AG10803 (cell line): ENCODE results near the gene ZDHHC22.

Experiments
- DNase-seq: peaks from one replicate; pipeline ENCODE4 v3.0.0; 2010; ENCODE audit warnings: low read depth
- H3K4me3 ChIP-seq: 2 replicates; pipeline ENCODE4 v1.5.1; 2011; ENCODE audit warnings: mild to moderate bottlenecking, low read length, control low read depth
- CTCF ChIP-seq: conservative IDR thresholded peaks from 2 replicates; pipeline ENCODE4 v1.5.1; 2011; ENCODE audit warnings: mild to moderate bottlenecking, low read length, control low read depth, inconsistent platforms

ZDHHC22 gene

DNA sequence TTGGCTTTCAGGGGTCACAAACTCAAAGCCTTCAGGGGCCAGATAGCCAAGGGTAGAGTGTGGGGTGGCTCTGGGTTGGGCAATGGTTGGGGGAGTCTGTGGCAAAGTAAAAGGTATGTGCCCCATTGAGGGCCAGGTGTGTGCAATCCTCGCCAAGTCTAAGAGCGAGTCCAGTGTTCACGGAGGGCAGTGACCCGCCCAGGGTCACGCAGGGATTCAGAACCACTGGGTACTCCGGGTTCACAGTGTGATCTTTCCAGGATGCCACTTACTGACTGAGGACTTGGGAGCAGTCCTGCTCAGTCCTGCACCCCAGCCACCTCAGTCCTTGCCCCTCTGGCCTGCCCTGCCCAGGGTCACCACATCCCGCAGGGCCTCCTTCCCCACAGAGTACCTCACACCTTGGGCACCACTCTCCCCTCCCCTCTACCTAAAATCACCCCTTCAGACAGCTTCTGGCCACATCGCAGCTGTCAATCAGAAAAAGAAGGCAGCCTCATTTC, 15.7 kb downstream of the ZDHHC22 start:
- H3K4me3 ChIP-seq = no peak overlapping the region
- DNase-seq = no peak
- TF ChIP-seq CTCF = no peak

GRCh38 chr14:77125281-77125801, 16.2 kb downstream of the ZDHHC22 start:
- TF ChIP-seq CTCF = no peak

DNA sequence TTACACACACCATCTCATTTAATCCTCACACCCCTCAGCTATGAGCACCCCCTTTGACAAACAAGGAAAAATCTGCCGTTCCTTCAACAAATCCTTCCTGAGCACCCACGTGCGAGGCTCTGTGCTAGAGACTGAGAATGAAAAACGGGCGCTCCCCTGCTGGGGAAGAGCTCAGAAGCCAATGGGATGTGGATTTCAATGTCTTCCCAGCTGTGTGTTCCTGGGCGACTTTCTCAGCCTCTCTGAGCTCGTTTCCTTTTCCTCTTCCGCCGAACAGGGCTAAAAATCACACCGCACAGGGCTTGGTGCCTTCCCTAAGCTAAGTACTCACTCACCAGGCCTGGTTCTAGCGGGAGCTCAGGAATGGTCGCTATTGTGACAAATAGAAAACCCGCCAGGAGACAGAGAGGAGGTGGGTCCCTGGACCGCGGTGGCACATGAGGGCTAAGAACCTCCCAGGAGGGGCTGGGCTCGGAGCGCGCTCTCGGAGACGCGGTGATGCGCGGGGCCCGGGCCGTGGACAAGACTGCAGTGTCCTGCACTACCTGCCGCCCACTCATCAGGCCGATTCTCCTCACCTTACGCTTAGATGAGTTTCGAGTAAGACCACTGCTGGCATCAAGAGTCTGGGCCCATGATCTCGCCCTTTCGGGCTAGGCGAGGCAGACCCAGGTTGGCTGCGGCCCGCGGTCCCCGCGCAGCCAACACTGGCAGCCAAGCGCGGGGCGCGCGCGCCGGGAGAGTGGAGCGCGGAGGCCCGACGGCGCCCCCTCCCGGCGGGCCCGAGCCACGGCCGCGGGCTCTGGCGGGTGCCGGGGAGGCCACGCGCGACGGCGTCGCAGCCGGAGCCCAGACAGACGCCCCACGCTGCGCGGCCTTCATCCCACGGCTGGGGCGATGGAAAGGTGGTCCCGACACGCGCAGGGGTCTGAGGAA, 17.0 kb downstream of the ZDHHC22 start:
- no peak for DNase-seq
- H3K4me3 ChIP-seq = peak overlapping the region; percentile 56

More at GRCh38 chr14:77125281-77125801, 16.2 kb downstream of the ZDHHC22 start:
- no peak for DNase-seq
- H3K4me3 ChIP-seq = peak overlapping the region; percentile 20; the same call in 1 of the 2 replicates

DNA sequence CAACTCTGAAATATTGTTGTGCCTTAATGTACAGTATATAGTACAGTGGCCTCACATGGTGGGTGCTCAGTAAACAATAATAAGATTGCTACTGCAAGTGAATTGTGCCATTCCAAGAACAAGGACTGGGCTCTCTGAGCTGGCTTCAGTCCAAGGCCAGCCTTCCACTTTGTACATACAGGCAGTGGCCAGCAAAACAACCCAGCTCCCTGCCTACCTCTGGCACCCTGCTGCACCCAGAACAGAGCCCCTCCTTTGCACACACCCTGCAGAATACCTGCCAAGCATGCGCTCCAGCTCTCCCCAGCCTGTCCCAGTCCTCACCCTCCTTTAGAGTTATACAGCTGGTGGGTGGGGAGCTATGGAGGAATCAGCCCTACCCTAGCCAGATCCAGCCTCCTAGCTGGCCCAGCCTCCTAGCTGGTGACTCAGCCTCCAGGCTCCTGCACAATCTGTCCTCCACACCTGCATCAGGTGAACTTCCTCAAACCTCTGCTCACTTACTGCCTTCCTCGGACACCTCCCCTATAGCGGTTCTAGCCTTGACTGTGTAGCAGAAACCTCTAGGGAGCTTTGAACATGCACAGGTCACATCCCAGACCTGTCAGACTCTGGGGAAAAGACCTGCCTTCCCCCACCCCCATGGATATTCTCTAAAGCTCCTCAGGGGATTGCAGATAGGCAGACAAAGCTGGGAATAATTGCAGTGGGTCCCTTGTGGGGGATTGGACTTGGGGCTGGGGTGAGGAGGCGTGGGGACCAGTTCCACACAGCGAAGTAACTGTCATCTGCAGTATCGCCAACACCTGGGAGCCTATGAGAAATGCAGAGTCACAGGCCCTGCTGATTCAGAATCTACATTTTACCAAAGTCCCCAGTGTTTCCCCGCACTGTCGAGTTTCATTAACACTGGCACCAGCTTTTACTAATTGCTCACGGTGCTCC, 17.9 kb downstream of the ZDHHC22 start:
- no peak overlapping the region for H3K4me3 ChIP-seq
- DNase-seq = no peak
- TF ChIP-seq CTCF = no peak

More for the DNA sequence above, 17.0 kb downstream of the ZDHHC22 start:
- TF ChIP-seq CTCF = no peak

GRCh38 chr14:77122526-77123125, 19.0 kb downstream of the ZDHHC22 start:
- no peak overlapping the region for H3K4me3 ChIP-seq
- DNase-seq = no peak
- no peak for TF ChIP-seq CTCF

GRCh38 chr14:77120771-77121743, 20.5 kb downstream of the ZDHHC22 start:
- H3K4me3 ChIP-seq = no peak overlapping the region
- DNase-seq = no peak
- no peak for TF ChIP-seq CTCF
